ENCODE data around the gene HOXC5. TPM values are rescaled to one million over a fixed set of nuclear protein-coding genes. Genes with fewer than 3 reads are reported as not detected.

HOXC5 gene
- 0.50 TPM in 1 of 2 replicates, not detected in the other for total RNA-seq

DNA sequence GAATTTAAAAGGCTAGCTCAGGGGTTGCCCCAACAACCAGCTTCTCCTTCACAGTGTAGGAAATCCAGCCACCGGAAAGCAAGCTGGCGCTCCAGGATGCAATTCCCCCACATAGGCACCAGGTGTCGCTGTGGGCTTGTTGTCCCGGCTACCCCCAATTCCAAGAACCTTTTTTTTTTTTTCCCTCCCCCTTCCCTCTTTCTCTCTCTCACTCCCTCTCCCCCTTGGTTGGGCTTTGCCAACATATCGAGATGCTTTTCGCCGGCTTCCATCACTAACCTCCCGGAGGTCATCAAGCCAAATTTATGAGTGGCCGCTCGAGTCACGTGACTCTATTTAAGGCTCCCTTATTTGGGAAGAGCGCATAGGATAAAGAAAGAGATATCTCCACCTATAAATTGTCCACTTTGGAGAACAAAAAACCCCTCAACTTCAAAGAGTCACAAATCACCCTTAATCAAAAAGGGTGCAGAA, at the start of gene HOXC5:
TSS of gene HOXC5 (plus strand) at position 424 of the 474 bp plus-strand sequence. CDS start 73 bp downstream, outside the sequence.
- Histone ChIP-seq H3K4me3 (ENCODE audit: low read depth, low read length) (peak within 1 kb of the TSS; percentile 27), H3K27me3 (ENCODE audit: control insufficient read depth, insufficient read depth, low read length) (peaks cover 27% of the 10 kb centered on the region), H3K36me3 (ENCODE audit: control insufficient read depth, insufficient read depth, low read length) (no peaks in the 10 kb centered on the region)
- TF ChIP-seq, protein P1, sequence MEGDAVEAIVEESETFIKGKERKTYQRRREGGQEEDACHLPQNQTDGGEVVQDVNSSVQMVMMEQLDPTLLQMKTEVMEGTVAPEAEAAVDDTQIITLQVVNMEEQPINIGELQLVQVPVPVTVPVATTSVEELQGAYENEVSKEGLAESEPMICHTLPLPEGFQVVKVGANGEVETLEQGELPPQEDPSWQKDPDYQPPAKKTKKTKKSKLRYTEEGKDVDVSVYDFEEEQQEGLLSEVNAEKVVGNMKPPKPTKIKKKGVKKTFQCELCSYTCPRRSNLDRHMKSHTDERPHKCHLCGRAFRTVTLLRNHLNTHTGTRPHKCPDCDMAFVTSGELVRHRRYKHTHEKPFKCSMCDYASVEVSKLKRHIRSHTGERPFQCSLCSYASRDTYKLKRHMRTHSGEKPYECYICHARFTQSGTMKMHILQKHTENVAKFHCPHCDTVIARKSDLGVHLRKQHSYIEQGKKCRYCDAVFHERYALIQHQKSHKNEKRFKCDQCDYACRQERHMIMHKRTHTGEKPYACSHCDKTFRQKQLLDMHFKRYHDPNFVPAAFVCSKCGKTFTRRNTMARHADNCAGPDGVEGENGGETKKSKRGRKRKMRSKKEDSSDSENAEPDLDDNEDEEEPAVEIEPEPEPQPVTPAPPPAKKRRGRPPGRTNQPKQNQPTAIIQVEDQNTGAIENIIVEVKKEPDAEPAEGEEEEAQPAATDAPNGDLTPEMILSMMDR (IDR thresholded peaks at IDR 0.05; ENCODE audit: insufficient read depth, low read length, poor library complexity, severe bottlenecking), result peak; percentile 97
- DNase-seq (ENCODE audit: low read depth), result no peak

DNA sequence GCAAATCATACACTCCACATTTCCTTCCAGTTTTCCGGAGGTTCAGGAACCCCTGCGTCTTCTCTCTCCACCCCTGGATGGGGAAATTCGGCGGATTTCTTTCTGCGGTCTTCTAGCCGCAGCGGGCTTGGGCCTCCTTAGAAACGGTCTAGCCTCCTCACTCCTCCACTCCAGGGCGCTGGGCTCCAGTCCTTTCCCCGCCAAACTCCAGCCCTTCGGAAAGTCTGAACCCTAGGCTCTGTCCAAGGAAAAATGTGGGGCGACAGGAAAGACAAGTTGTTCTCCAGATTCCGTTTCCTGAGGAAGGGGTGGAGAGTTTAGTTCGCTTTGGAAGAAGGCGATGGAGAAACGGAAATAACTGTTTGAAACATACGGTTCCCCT, 49.3 kb upstream of the HOXC5 start:
- Histone ChIP-seq H3K27me3 (ENCODE audit: control insufficient read depth, insufficient read depth, low read length) (peaks cover 32% of the 10 kb centered on the region), H3K36me3 (ENCODE audit: control insufficient read depth, insufficient read depth, low read length) (no peaks in the 10 kb centered on the region), H3K4me3 (ENCODE audit: low read depth, low read length) (peak overlapping the region; percentile 37)
- TF ChIP-seq, protein P1 (IDR thresholded peaks at IDR 0.05; ENCODE audit: insufficient read depth, low read length, poor library complexity, severe bottlenecking), result no peak
- DNase-seq (ENCODE audit: low read depth), result no peak

DNA sequence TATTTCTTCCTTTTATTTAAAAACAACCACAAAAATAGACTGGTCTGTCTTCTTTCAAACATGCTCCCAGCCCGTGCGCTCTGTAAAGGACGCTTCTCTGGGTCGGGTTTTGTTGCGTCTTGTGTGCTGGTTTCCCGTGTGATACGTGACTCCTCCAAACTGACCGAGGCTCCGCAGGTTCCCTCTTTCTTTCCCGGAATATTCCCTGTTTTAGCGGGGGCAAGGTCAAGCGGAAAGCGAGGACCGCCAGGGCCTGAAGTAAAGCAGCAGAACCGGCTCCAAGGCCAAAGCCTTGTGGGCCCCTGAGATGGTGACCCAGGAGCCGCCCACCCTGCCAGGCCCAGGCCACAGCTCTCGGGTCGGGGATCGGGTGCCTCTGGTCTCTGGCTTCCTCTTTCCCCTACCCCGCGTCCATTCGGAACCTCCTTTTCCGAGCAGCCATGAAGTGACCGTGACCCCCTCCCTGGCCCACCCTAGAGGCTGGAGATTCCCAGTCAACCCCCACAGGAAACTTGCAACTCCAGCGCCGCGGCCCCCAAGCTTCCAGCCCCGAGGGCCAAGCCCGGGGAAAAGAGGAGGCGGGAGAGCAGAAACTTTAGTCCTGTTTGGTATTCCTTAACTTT, 48.8 kb upstream of the HOXC5 start:
- H3K4me3 ChIP-seq (ENCODE audit: low read depth, low read length), result peak overlapping the region; percentile 37
- DNase-seq (ENCODE audit: low read depth), result no peak
- no peaks in the 10 kb centered on the region for H3K36me3 ChIP-seq (ENCODE audit: control insufficient read depth, insufficient read depth, low read length)
- TF ChIP-seq, protein P1 (IDR thresholded peaks at IDR 0.05; ENCODE audit: insufficient read depth, low read length, poor library complexity, severe bottlenecking), result no peak
- peaks cover 32% of the 10 kb centered on the region for H3K27me3 ChIP-seq (ENCODE audit: control insufficient read depth, insufficient read depth, low read length)

DNA sequence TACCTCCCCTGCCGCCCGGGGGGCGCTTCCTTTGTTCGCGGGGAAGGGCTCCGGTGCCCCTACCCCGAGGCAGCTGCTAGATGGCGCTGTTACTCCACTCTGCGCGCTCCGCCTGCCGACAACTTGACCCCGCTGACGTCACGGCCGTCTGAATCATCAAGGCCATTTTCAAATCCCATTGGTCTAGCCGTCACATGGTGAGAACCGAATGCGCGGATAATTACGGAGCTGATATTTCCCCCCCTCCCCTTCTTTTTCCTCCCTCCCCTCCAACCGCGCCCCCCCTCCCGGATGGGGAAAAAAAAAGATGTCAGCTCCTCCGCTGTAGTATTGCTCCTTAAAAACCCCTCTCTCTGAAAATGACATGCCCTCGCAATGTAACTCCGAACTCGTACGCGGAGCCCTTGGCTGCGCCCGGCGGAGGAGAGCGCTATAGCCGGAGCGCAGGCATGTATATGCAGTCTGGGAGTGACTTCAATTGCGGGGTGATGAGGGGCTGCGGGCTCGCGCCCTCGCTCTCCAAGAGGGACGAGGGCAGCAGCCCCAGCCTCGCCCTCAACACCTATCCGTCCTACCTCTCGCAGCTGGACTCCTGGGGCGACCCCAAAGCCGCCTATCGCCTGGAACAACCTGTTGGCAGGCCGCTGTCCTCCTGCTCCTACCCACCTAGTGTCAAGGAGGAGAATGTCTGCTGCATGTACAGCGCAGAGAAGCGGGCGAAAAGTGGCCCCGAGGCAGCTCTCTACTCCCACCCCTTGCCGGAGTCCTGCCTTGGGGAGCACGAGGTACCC, 47.8 kb upstream of the HOXC5 start, which contains the start of gene HOXC10:
TSS of gene HOXC10 (plus strand) at position 246 of the 791 bp plus-strand sequence. CDS start at position 360, 114 bp downstream.
- peaks cover 35% of the 10 kb centered on the region for H3K27me3 ChIP-seq (ENCODE audit: control insufficient read depth, insufficient read depth, low read length)
- DNase-seq (ENCODE audit: low read depth), result peak; percentile 83
- peak within 1 kb of the TSS; percentile 60 for H3K4me3 ChIP-seq (ENCODE audit: low read depth, low read length)
- TF ChIP-seq, protein P1 (IDR thresholded peaks at IDR 0.05; ENCODE audit: insufficient read depth, low read length, poor library complexity, severe bottlenecking), result peak; percentile 82
- no peaks in the 10 kb centered on the region for H3K36me3 ChIP-seq (ENCODE audit: control insufficient read depth, insufficient read depth, low read length)

DNA sequence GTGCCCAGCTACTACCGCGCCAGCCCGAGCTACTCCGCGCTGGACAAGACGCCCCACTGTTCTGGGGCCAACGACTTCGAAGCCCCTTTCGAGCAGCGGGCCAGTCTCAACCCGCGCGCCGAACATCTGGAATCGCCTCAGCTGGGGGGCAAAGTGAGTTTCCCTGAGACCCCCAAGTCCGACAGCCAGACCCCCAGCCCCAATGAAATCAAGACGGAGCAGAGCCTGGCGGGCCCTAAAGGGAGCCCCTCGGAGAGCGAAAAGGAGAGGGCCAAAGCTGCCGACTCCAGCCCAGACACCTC, 47.2 kb upstream of the HOXC5 start:
- peak overlapping the region; percentile 60 for H3K4me3 ChIP-seq (ENCODE audit: low read depth, low read length)
- no peak for DNase-seq (ENCODE audit: low read depth)

More for the DNA sequence above, 47.2 kb upstream of the HOXC5 start:
- H3K36me3 ChIP-seq (ENCODE audit: control insufficient read depth, insufficient read depth, low read length), result no peaks in the 10 kb centered on the region
- peaks cover 39% of the 10 kb centered on the region for H3K27me3 ChIP-seq (ENCODE audit: control insufficient read depth, insufficient read depth, low read length)
- TF ChIP-seq, protein P1 (IDR thresholded peaks at IDR 0.05; ENCODE audit: insufficient read depth, low read length, poor library complexity, severe bottlenecking), result no peak
